ENCODE results near the gene C6orf132.

DNA sequence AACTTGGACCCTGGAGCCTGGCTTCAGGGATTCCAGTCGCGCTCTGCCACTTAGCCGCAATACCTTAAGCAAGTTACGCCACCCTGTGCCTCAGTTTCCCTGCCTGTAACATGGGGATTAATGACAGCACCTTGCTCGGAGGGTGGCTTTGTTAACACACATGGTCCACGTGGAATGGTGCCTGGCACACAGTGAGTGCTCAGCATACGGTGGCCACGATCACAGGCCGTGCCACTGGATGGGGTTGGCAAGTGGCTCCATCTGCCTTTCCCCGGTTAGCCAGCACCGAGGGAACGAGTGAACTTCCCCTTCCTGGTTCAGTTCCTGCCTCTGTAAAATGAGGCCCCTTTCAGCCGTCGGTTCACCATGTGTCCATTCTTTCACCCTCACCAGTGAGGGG, 17.2 kb downstream of the C6orf132 start:
- TF ChIP-seq, protein P1, sequence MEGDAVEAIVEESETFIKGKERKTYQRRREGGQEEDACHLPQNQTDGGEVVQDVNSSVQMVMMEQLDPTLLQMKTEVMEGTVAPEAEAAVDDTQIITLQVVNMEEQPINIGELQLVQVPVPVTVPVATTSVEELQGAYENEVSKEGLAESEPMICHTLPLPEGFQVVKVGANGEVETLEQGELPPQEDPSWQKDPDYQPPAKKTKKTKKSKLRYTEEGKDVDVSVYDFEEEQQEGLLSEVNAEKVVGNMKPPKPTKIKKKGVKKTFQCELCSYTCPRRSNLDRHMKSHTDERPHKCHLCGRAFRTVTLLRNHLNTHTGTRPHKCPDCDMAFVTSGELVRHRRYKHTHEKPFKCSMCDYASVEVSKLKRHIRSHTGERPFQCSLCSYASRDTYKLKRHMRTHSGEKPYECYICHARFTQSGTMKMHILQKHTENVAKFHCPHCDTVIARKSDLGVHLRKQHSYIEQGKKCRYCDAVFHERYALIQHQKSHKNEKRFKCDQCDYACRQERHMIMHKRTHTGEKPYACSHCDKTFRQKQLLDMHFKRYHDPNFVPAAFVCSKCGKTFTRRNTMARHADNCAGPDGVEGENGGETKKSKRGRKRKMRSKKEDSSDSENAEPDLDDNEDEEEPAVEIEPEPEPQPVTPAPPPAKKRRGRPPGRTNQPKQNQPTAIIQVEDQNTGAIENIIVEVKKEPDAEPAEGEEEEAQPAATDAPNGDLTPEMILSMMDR (conservative IDR thresholded peaks at IDR 0.05) = no peak
- no peak for TF ChIP-seq EZH2 (IDR thresholded peaks at IDR 0.05; ENCODE audit: low read depth)

Data from PC-9 (cell line).